SU-DHL-6 (cell line): ENCODE data around the gene DDB1.

Experiments
- H2AFZ ChIP-seq: fragments of 200-600 bp; sonication (generic); 2 replicates; pipeline ENCODE4 v1.6.1; 2014; ENCODE audit warnings: low read depth, mild to moderate bottlenecking, moderate library complexity, mixed read lengths, antibody characterized with exemption, low read length; ENCODE audit not compliant: severe bottlenecking
- H3F3A ChIP-seq: fragments of 200-600 bp; shearing (Covaris generic); 2 replicates; pipeline ENCODE4 v1.6.0; 2016; ENCODE audit warnings: antibody characterized with exemption, mild to moderate bottlenecking; ENCODE audit not compliant: insufficient read depth
- H3K27ac ChIP-seq: fragments of 200-600 bp; sonication (generic); 2 replicates; pipeline ENCODE4 v1.5.1; 2016; ENCODE audit warnings: low read depth, mild to moderate bottlenecking, low read length, moderate library complexity, mixed read lengths
- H3K27me3 ChIP-seq: fragments of 200-600 bp; sonication (generic), shearing (Covaris generic); 2 replicates; pipeline ENCODE4 v1.6.0; 2014; ENCODE audit warnings: mild to moderate bottlenecking, low read length
- H3K36me3 ChIP-seq: fragments of 200-600 bp; sonication (generic); 2 replicates; pipeline ENCODE4 v1.6.1; 2014; ENCODE audit warnings: mild to moderate bottlenecking, low read length, mixed read lengths
- H3K4me2 ChIP-seq: fragments of 300-600, 200-600 bp; shearing (Covaris generic), sonication (generic); 2 replicates; pipeline ENCODE4 v1.6.0; 2014; ENCODE audit warnings: low read length, low read depth, mild to moderate bottlenecking; ENCODE audit not compliant: poor library complexity, severe bottlenecking
- H3K4me3 ChIP-seq: fragments of 200-600 bp; sonication (generic); 2 replicates; pipeline ENCODE4 v1.5.1; 2014; ENCODE audit warnings: antibody characterized with exemption, low read length, mild to moderate bottlenecking, mixed read lengths; ENCODE audit not compliant: insufficient read depth, poor library complexity, severe bottlenecking
- H3K79me2 ChIP-seq: fragments of 200-600 bp; sonication (generic); 2 replicates; pipeline ENCODE4 v1.6.1; 2014; ENCODE audit warnings: mild to moderate bottlenecking, low read length, moderate library complexity; ENCODE audit not compliant: insufficient read depth
- H3K9ac ChIP-seq: fragments of 200-600 bp; sonication (generic); 2 replicates; pipeline ENCODE4 v1.7.0; 2014; ENCODE audit warnings: mild to moderate bottlenecking, low read length
- H3K9me2 ChIP-seq: fragments of 200-600 bp; sonication (generic); replicated peaks from 2 replicates; pipeline ENCODE4 v1.6.1; 2014; ENCODE audit warnings: low read length; ENCODE audit not compliant: insufficient read depth
- H3K9me3 ChIP-seq: fragments of 200-600 bp; sonication (generic); 2 replicates; pipeline ENCODE4 v1.6.1; 2014; ENCODE audit warnings: low read length, mixed read lengths; ENCODE audit not compliant: insufficient read depth
- H4K20me1 ChIP-seq: fragments of 200-600 bp; sonication (generic); 2 replicates; pipeline ENCODE4 v1.6.1; 2014; ENCODE audit warnings: low read depth, mild to moderate bottlenecking, antibody characterized with exemption, low read length, moderate library complexity, mixed read lengths
- EZH2phosphoT487 ChIP-seq: fragments of 200-600 bp; sonication (generic), shearing (Covaris generic); conservative IDR thresholded peaks from 2 replicates; pipeline ENCODE4 v1.6.1; 2018; ENCODE audit warnings: mild to moderate bottlenecking, antibody characterized with exemption, low read length, moderate library complexity, mixed read lengths
- TF ChIP-seq, protein P1 (sequence below): fragments of 200-600 bp; sonication (generic); IDR thresholded peaks from one replicate; pipeline ENCODE4 v1.5.1; 2017; ENCODE audit warnings: antibody characterized with exemption, mild to moderate bottlenecking, low read length, moderate library complexity; ENCODE audit not compliant: insufficient read depth, poor library complexity, severe bottlenecking

The DDB1 gene

DNA sequence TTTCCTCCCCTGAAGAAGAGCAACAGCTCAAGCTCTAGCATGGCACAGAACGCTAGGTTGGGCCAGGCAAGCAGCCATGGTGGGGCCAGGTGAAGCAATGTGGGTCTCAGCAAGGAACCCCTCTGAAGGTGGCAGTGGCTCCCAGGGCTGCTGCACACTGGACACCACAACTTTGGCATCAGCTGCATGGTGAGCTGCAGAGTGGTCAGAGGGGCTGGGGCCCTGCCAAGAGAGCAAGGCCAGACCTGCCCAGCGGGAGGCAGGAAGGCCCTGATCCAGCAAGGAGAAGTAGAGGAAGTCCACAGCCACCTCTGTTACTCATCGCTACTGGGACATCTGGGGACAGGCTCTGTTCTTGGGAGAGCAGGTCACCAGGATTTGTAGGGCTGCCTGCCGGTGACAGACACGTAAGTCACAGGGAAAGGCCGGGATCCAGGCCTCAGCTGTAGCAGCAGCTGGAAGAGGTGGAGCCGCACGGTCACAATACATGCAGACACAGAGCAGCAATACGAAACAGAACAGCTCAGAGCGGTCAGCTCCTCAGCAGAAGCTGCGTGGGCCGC is 16.4 kb upstream of the DDB1 start:
- Histone ChIP-seq H3K4me3 (no peak overlapping the region), H3K36me3 (peaks cover 6% of the 10 kb centered on the region; the same call in 1 of the 2 replicates), H3K9me3 (no peaks in the 10 kb centered on the region), H3K27me3 (no peaks in the 10 kb centered on the region), H3K9ac (no peak overlapping the region), H2AFZ (no peak overlapping the region), H3K27ac (no peak overlapping the region), H3F3A (no peaks in the 10 kb centered on the region), H3K9me2 (no peaks in the 10 kb centered on the region), H3K79me2 (peaks cover 10% of the 10 kb centered on the region; the same call in 1 of the 2 replicates), H4K20me1 (no peaks in the 10 kb centered on the region), H3K4me2 (no peak overlapping the region)
- TF ChIP-seq, protein P1, sequence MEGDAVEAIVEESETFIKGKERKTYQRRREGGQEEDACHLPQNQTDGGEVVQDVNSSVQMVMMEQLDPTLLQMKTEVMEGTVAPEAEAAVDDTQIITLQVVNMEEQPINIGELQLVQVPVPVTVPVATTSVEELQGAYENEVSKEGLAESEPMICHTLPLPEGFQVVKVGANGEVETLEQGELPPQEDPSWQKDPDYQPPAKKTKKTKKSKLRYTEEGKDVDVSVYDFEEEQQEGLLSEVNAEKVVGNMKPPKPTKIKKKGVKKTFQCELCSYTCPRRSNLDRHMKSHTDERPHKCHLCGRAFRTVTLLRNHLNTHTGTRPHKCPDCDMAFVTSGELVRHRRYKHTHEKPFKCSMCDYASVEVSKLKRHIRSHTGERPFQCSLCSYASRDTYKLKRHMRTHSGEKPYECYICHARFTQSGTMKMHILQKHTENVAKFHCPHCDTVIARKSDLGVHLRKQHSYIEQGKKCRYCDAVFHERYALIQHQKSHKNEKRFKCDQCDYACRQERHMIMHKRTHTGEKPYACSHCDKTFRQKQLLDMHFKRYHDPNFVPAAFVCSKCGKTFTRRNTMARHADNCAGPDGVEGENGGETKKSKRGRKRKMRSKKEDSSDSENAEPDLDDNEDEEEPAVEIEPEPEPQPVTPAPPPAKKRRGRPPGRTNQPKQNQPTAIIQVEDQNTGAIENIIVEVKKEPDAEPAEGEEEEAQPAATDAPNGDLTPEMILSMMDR, result no peak
- TF ChIP-seq EZH2phosphoT487, result no peak

DNA sequence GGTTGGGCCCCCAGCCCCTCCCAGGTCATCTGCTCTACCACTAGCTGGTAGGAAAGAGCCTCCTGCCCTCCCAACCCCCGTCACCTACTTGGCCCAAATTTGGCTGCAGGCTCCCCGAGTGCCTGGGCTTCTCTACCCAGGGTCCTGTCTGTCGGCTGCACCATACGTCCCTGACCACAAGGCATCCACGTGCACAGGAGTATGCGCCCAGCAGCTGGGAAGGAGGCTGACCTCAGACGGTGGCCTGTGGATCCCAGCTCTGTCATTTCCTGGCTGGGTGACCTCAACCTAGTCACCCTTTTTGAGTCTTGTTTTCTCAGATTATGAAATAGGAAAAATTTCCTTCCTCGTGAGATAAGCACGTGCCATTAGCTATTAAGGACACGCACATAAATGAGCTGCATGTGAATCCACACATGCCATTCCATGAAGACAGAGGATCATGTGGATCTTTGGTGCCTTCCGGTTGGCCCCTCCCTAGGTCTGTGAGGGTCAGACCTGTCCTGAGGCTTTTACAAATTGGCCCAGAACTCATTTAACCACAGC is 15.1 kb upstream of the DDB1 start:
- Histone ChIP-seq H3K4me2 (no peak overlapping the region), H3F3A (no peaks in the 10 kb centered on the region), H3K9me2 (no peaks in the 10 kb centered on the region), H3K79me2 (peaks cover under 1% of the 10 kb centered on the region; the same call in 1 of the 2 replicates), H3K27me3 (no peaks in the 10 kb centered on the region), H3K27ac (no peak overlapping the region), H3K9ac (no peak overlapping the region), H3K9me3 (no peaks in the 10 kb centered on the region), H2AFZ (no peak overlapping the region), H3K4me3 (no peak overlapping the region), H3K36me3 (0 out of 2 replicates have a peak, but pooled peaks cover 3% of the 10 kb centered on the region), H4K20me1 (no peaks in the 10 kb centered on the region)
- TF ChIP-seq, protein P1, result no peak
- no peak for TF ChIP-seq EZH2phosphoT487

DNA sequence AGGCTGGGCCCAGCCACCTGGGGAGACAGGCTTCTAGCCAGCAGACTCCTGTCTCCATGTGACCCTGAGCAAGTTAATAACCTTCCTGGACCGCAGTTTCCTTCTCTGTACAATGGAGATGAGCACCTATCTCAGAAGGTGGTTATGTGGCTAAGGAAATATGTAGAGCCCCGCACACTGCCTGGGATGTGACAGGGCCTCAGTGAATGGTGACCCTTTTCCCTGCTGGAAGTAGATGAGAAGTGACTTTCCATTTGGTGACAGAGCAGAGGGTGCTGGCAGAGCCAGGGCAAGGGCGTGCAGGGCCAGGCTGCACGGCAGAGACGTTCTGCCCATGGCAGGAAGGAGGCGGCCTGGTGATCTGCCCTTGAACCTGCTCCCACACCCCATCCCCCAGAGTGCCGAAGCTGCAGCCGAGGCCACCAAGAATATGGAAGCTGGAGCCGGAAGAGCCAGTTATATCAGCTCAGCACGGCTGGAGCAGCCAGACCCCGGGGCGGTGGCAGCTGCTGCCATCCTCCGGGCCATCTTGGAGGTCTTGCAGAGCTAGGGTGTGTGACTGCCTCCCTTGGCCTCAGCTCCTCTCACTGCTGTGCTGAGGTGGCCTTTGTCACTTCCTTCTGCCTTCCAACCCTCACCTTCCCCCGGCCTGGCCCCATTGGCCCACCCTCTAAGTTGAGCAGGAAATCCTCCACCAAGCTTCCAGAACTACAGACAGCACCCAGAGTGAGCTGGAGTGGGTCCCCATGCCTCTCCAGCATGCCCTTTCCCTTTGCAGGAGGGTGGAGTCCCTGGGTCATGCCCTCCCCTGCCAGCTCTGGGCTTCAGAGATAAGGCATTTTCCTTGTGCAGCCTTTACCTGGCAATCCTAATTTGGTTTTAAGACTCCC is 13.3 kb upstream of the DDB1 start:
- H3K9me3 ChIP-seq, result no peaks in the 10 kb centered on the region
- no peaks in the 10 kb centered on the region for H4K20me1 ChIP-seq
- no peak overlapping the region for H3K9ac ChIP-seq
- H3F3A ChIP-seq, result no peaks in the 10 kb centered on the region
- TF ChIP-seq EZH2phosphoT487, result no peak
- TF ChIP-seq, protein P1, result no peak
- H2AFZ ChIP-seq, result no peak overlapping the region
- no peak overlapping the region for H3K4me2 ChIP-seq
- no peaks in the 10 kb centered on the region for H3K9me2 ChIP-seq
- no peaks in the 10 kb centered on the region for H3K79me2 ChIP-seq
- no peaks in the 10 kb centered on the region for H3K36me3 ChIP-seq
- H3K27ac ChIP-seq, result no peak overlapping the region
- no peak overlapping the region for H3K4me3 ChIP-seq
- H3K27me3 ChIP-seq, result no peaks in the 10 kb centered on the region
